Gastrocnemius medialis (tissue), 4 donors: ENCODE measurements around the gene GALNT2.

Experiments
- CTCF ChIP-seq, 5 experiments: fragments of 450-650 bp in 3 of 5; fragments of 200-600 bp in 2 of 5; sonication (generic) in 2 of 5; IDR thresholded peaks in 4 of 5; conservative IDR thresholded peaks in 1 of 5; 1 replicate in 4 of 5; 2 replicates in 1 of 5; pipeline ENCODE4 v1.5.1; 2016 to 2019; ENCODE audit warnings: antibody characterized with exemption in 5 of 5, mild to moderate bottlenecking in 3 of 5, moderate library complexity in 3 of 5
- POLR2A ChIP-seq, 2 donors: fragments of 450-650 bp; IDR thresholded peaks; one replicate each; pipeline ENCODE4 v1.6.1; 2017; ENCODE audit warnings: antibody characterized with exemption in 2 of 2, mild to moderate bottlenecking in 2 of 2, moderate library complexity in 2 of 2

GRCh38 chr1:230107941-230108340 lies 40.9 kb downstream of the GALNT2 start:
- TF ChIP-seq CTCF (IDR thresholded peaks at IDR 0.05 in 4 of 5, conservative IDR thresholded peaks at IDR 0.05 in 1 of 5) (no peak), POLR2A (IDR thresholded peaks at IDR 0.05) (no peak)
